GM19324 (cell line): ENCODE results near the gene NANOGP8.
"Not testable (repeated sequence)": the region's sequence is repeated elsewhere in the genome, so short reads cannot be mapped to it uniquely, and the experiment has no call there.

ENCODE experiments used
- ATAC-seq: cut with Tn5 transposase; IDR thresholded peaks from one replicate; pipeline ENCODE4 v1.9.1; 2021; ENCODE audit warnings: mild to moderate bottlenecking, moderate library complexity; ENCODE audit not compliant: unreplicated experiment, low FRiP score

NANOGP8 gene

GRCh38 chr15:35098737-35099136 lies 13.6 kb upstream of the NANOGP8 start:
- ATAC-seq: no peak

- no peak for ATAC-seq
These were observed 10.8 kb upstream of the NANOGP8 start for GRCh38 chr15:35095941-35096340.

GRCh38 chr15:35092846-35093245 lies 7.8 kb upstream of the NANOGP8 start:
- no peak for ATAC-seq

- no peak for ATAC-seq
These were observed 7.2 kb upstream of the NANOGP8 start for GRCh38 chr15:35092311-35092710.

- no peak for ATAC-seq
These were observed 5.2 kb upstream of the NANOGP8 start for GRCh38 chr15:35090104-35090807.

- ATAC-seq: no peak
These were observed 4.5 kb upstream of the NANOGP8 start for GRCh38 chr15:35089551-35089950.

GRCh38 chr15:35088329-35088728 lies 3.2 kb upstream of the NANOGP8 start:
- no peak for ATAC-seq

GRCh38 chr15:35087759-35088158 lies 2.7 kb upstream of the NANOGP8 start:
- no peak for ATAC-seq

GRCh38 chr15:35082371-35083348 lies 2.4 kb downstream of the NANOGP8 start:
- ATAC-seq: not testable (repeated sequence)

GRCh38 chr15:35081626-35082365 lies 3.3 kb downstream of the NANOGP8 start:
- not testable (repeated sequence) for ATAC-seq

- ATAC-seq: no peak
These were observed 4.9 kb downstream of the NANOGP8 start for GRCh38 chr15:35080226-35080625.

GRCh38 chr15:35078221-35078915 lies 6.7 kb downstream of the NANOGP8 start:
- no peak for ATAC-seq

- ATAC-seq: no peak
These were observed 14.0 kb downstream of the NANOGP8 start for GRCh38 chr15:35071106-35071505.

- no peak for ATAC-seq
These were observed 16.1 kb downstream of the NANOGP8 start for GRCh38 chr15:35068846-35069475.

GRCh38 chr15:35067496-35068347 lies 17.4 kb downstream of the NANOGP8 start:
- ATAC-seq: no peak

- ATAC-seq: no peak
These were observed 19.0 kb downstream of the NANOGP8 start for GRCh38 chr15:35066094-35066493.

GRCh38 chr15:35064576-35065190 lies 20.4 kb downstream of the NANOGP8 start:
- no peak for ATAC-seq

- no peak for ATAC-seq
These were observed 22.4 kb downstream of the NANOGP8 start for GRCh38 chr15:35062738-35063099.
